H9 (cell line): ENCODE measurements around the gene ROR1. TPM values are rescaled to one million over a fixed set of nuclear protein-coding genes. Genes with fewer than 3 reads are reported as not detected.

ENCODE experiments used
- DNase-seq: peaks from one replicate; pipeline ENCODE4 v3.0.0-alpha.2; 2017
- H2AFZ ChIP-seq: one replicate; pipeline ENCODE4 v1.6.1; 2013; ENCODE audit warnings: mild to moderate bottlenecking, low read length, control low read depth, moderate library complexity
- H2AK5ac ChIP-seq: 2 replicates; pipeline ENCODE4 v1.6.1; 2013; ENCODE audit warnings: low read length, control low read depth, mixed read lengths; ENCODE audit not compliant: insufficient read length
- H2BK120ac ChIP-seq: one replicate; pipeline ENCODE4 v1.6.1; 2013; ENCODE audit warnings: low read depth, mild to moderate bottlenecking, low read length, control low read depth, inconsistent platforms; ENCODE audit not compliant: poor library complexity, severe bottlenecking
- H2BK12ac ChIP-seq: 2 replicates; pipeline ENCODE4 v1.6.1; 2013; ENCODE audit warnings: low read length, control low read depth, mixed read lengths, low read depth; ENCODE audit not compliant: insufficient read length
- H2BK15ac ChIP-seq: 2 replicates; pipeline ENCODE4 v1.6.1; 2013; ENCODE audit warnings: low read depth, low read length, control low read depth
- H2BK20ac ChIP-seq: one replicate; pipeline ENCODE4 v1.6.1; 2013; ENCODE audit warnings: low read depth, mild to moderate bottlenecking, low read length, control low read depth, inconsistent platforms; ENCODE audit not compliant: poor library complexity, severe bottlenecking
- H2BK5ac ChIP-seq: 2 replicates; pipeline ENCODE4 v1.6.1; 2013; ENCODE audit warnings: low read length, control low read depth, mixed read lengths; ENCODE audit not compliant: insufficient read length
- H3K14ac ChIP-seq: 2 replicates; pipeline ENCODE4 v1.6.1; 2013; ENCODE audit warnings: low read length, control low read depth; ENCODE audit not compliant: insufficient read depth
- H3K18ac ChIP-seq: 2 replicates; pipeline ENCODE4 v1.6.1; 2013; ENCODE audit warnings: low read depth, mild to moderate bottlenecking, mixed read lengths, low read length, control low read depth; ENCODE audit not compliant: insufficient read length
- H3K23ac ChIP-seq: 2 replicates; pipeline ENCODE4 v1.6.1; 2013; ENCODE audit warnings: low read length, control low read depth, mixed read lengths, low read depth; ENCODE audit not compliant: insufficient read length
- H3K23me2 ChIP-seq: 2 replicates; pipeline ENCODE4 v1.6.1; 2013; ENCODE audit warnings: low read depth, mild to moderate bottlenecking, mixed read lengths, low read length, control low read depth; ENCODE audit not compliant: insufficient read length, poor library complexity, severe bottlenecking
- H3K27ac ChIP-seq: 2 replicates; pipeline ENCODE4 v1.5.1; 2013; ENCODE audit warnings: low read length, control low read depth, mixed read lengths, low read depth; ENCODE audit not compliant: insufficient read length
- H3K27me3 ChIP-seq: 2 replicates; pipeline ENCODE4 v1.6.1; 2013; ENCODE audit warnings: low read length, control low read depth, inconsistent platforms; ENCODE audit not compliant: insufficient read depth
- H3K4ac ChIP-seq: 2 replicates; pipeline ENCODE4 v1.6.1; 2013; ENCODE audit warnings: low read depth, mild to moderate bottlenecking, control low read depth, inconsistent platforms, low read length, moderate library complexity
- H3K4me1 ChIP-seq: 2 replicates; pipeline ENCODE4 v1.6.1; 2013; ENCODE audit warnings: low read length, control low read depth, inconsistent platforms; ENCODE audit not compliant: insufficient read depth
- H3K4me2 ChIP-seq: 2 replicates; pipeline ENCODE4 v1.6.1; 2013; ENCODE audit warnings: low read length, control low read depth, mixed read lengths; ENCODE audit not compliant: insufficient read length, insufficient read depth
- H3K56ac ChIP-seq: 2 replicates; pipeline ENCODE4 v1.6.1; 2013; ENCODE audit warnings: low read depth, mild to moderate bottlenecking, mixed read lengths, low read length, control low read depth; ENCODE audit not compliant: insufficient read length
- H3K79me1 ChIP-seq: 2 replicates; pipeline ENCODE4 v1.6.1; 2013; ENCODE audit warnings: low read depth, mild to moderate bottlenecking, moderate library complexity, low read length, control low read depth, inconsistent platforms; ENCODE audit not compliant: insufficient read depth, poor library complexity, severe bottlenecking
- H3K79me2 ChIP-seq: 2 replicates; pipeline ENCODE4 v1.6.1; 2013; ENCODE audit warnings: low read length, control low read depth, inconsistent platforms; ENCODE audit not compliant: insufficient read depth
- H3K9ac ChIP-seq: 2 replicates; pipeline ENCODE4 v1.6.1; 2013; ENCODE audit warnings: low read length, control low read depth, mixed read lengths; ENCODE audit not compliant: insufficient read length; ENCODE audit errors: extremely low read depth
- H3K9me3 ChIP-seq: one replicate; pipeline ENCODE4 v1.6.1; 2013; ENCODE audit warnings: low read depth, low read length, inconsistent platforms; ENCODE audit not compliant: control insufficient read depth
- H3T11ph ChIP-seq: one replicate; pipeline ENCODE4 v1.6.1; 2013; ENCODE audit warnings: mild to moderate bottlenecking, low read length, control low read depth, inconsistent platforms
- H4K20me1 ChIP-seq: one replicate; pipeline ENCODE4 v1.6.1; 2013; ENCODE audit not compliant: control insufficient read depth, insufficient read length, insufficient read depth
- H4K5ac ChIP-seq: 2 replicates; pipeline ENCODE4 v1.6.1; 2013; ENCODE audit warnings: low read depth, mild to moderate bottlenecking, mixed read lengths, low read length, control low read depth; ENCODE audit not compliant: insufficient read length
- H4K8ac ChIP-seq: replicated peaks from 2 replicates; pipeline ENCODE4 v1.6.1; 2013; ENCODE audit warnings: low read length, control low read depth, mixed read lengths, low read depth; ENCODE audit not compliant: insufficient read length
- H4K91ac ChIP-seq: 2 replicates; pipeline ENCODE4 v1.6.1; 2013; ENCODE audit warnings: low read depth, mild to moderate bottlenecking, moderate library complexity, mixed read lengths, low read length, control low read depth; ENCODE audit not compliant: insufficient read length
- H3K27ac Mint-ChIP-seq, 3 experiments: 2 replicates in 2 of 3; 3 replicates in 1 of 3; pipeline ENCODE4 v1.8.0; 2020 to 2021; ENCODE audit warnings: mixed read lengths in 3 of 3, mild to moderate bottlenecking in 1 of 3, moderate library complexity in 1 of 3
- H3K27me3 Mint-ChIP-seq: 2 replicates; pipeline ENCODE4 v1.8.0; 2021; ENCODE audit warnings: low read depth, mild to moderate bottlenecking, moderate library complexity, mixed read lengths
- H3K36me3 Mint-ChIP-seq, 3 experiments: 2 replicates in 2 of 3; 3 replicates in 1 of 3; pipeline ENCODE4 v1.8.0; 2020 to 2021; ENCODE audit warnings: low read depth in 3 of 3, mixed read lengths in 3 of 3; ENCODE audit not compliant: insufficient read depth in 1 of 3
- H3K4me1 Mint-ChIP-seq, 2 experiments: 2 replicates each; pipeline ENCODE4 v1.8.0; 2020; ENCODE audit warnings: mixed read lengths in 2 of 2
- H3K4me3 Mint-ChIP-seq, 2 experiments: 2 replicates in 1 of 2; 3 replicates in 1 of 2; pipeline ENCODE4 v1.8.0; 2020 to 2021; ENCODE audit warnings: mild to moderate bottlenecking in 2 of 2, mixed read lengths in 2 of 2, moderate library complexity in 1 of 2
- H3K9me3 Mint-ChIP-seq, 2 experiments: 2 replicates in 1 of 2; 3 replicates in 1 of 2; pipeline ENCODE4 v1.8.0; 2020; ENCODE audit warnings: mild to moderate bottlenecking in 2 of 2, mixed read lengths in 2 of 2, moderate library complexity in 1 of 2
- WGBS: extraction: QIAGEN DNeasy Blood & Tissue Kit; methylation state at CpG from one replicate; pipeline ENCODE4 v1.1.7; 2013; ENCODE audit warnings: missing lambda C conversion rate, low lambda C conversion rate, mixed read lengths; ENCODE audit not compliant: insufficient read length; ENCODE audit errors: extremely low coverage; 5-methylcytosine and 5-hydroxymethylcytosine counted together
- total RNA-seq: library from RNA; stranded (reverse); gene quantifications from 2 replicates; pipeline ENCODE4 v1.2.1, GENCODE V29; 2021
- TF ChIP-seq, protein P1 (sequence below): fragments of 200-600 bp; sonication (generic); conservative IDR thresholded peaks from 3 replicates; pipeline ENCODE4 v1.8.0; 2021; ENCODE audit warnings: antibody characterized with exemption, mild to moderate bottlenecking

Gene ROR1
- total RNA-seq, 1 experiment from 2014 or later: 75.9 TPM

GRCh38 chr1:64163431-64163830, 389.6 kb downstream of the ROR1 start:
- H3K9ac ChIP-seq: no peak overlapping the region
- DNase-seq: no peak
- no peak overlapping the region for H2AFZ ChIP-seq
- H2BK12ac ChIP-seq: no peak overlapping the region
- no peak overlapping the region for H3K18ac ChIP-seq
- no peaks in the 10 kb centered on the region for H3K79me2 ChIP-seq
- H3K23ac ChIP-seq: no peak overlapping the region
- H4K20me1 ChIP-seq: no peaks in the 10 kb centered on the region
- H3K36me3 Mint-ChIP-seq: peaks cover 43 to 56% (median 51%) of the 10 kb centered on the region in 3 experiments
- TF ChIP-seq, protein P1, sequence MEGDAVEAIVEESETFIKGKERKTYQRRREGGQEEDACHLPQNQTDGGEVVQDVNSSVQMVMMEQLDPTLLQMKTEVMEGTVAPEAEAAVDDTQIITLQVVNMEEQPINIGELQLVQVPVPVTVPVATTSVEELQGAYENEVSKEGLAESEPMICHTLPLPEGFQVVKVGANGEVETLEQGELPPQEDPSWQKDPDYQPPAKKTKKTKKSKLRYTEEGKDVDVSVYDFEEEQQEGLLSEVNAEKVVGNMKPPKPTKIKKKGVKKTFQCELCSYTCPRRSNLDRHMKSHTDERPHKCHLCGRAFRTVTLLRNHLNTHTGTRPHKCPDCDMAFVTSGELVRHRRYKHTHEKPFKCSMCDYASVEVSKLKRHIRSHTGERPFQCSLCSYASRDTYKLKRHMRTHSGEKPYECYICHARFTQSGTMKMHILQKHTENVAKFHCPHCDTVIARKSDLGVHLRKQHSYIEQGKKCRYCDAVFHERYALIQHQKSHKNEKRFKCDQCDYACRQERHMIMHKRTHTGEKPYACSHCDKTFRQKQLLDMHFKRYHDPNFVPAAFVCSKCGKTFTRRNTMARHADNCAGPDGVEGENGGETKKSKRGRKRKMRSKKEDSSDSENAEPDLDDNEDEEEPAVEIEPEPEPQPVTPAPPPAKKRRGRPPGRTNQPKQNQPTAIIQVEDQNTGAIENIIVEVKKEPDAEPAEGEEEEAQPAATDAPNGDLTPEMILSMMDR: no peak
- H3K4me1 ChIP-seq: no peaks in the 10 kb centered on the region
- no peak overlapping the region for H2BK15ac ChIP-seq
- no peak overlapping the region for H3K4ac ChIP-seq
- H3K4me2 ChIP-seq: no peak overlapping the region
- peaks cover 0 to 16% of the 10 kb centered on the region in 2 experiments; a peak in 3 of 4 replicates for H3K4me1 Mint-ChIP-seq
- H3K27me3 ChIP-seq: no peaks in the 10 kb centered on the region
- no peaks in the 10 kb centered on the region for H3K79me1 ChIP-seq
- no peaks in the 10 kb centered on the region for H3K27me3 Mint-ChIP-seq
- H2AK5ac ChIP-seq: no peak overlapping the region
- H2BK5ac ChIP-seq: no peak overlapping the region
- no peak overlapping the region for H2BK120ac ChIP-seq
- H3T11ph ChIP-seq: no peak overlapping the region
- H3K27ac Mint-ChIP-seq: peak overlapping the region in 1 of 3 experiments; percentile 65; a peak in 5 of 7 replicates
- no peak overlapping the region for H2BK20ac ChIP-seq
- H3K9me3 ChIP-seq: peaks cover 7% of the 10 kb centered on the region
- H4K91ac ChIP-seq: no peak overlapping the region
- no peak overlapping the region for H3K56ac ChIP-seq
- H3K23me2 ChIP-seq: no peaks in the 10 kb centered on the region
- H4K5ac ChIP-seq: no peak overlapping the region
- peaks cover 0 to 14% of the 10 kb centered on the region in 2 experiments; a peak in 3 of 5 replicates for H3K9me3 Mint-ChIP-seq
- WGBS: no CpG with 5 or more reads among the region's 4 CpGs
- no peak overlapping the region for H4K8ac ChIP-seq
- H3K14ac ChIP-seq: no peak overlapping the region
- no peak overlapping the region for H3K4me3 Mint-ChIP-seq
- H3K27ac ChIP-seq: no peak overlapping the region
